Measurements from ENCODE around the gene CCDC73. TPM values are rescaled to one million over a fixed set of nuclear protein-coding genes. Genes with fewer than 3 reads are reported as not detected.

Gene CCDC73
- polyA plus RNA-seq, 1 donor, result 0.10 TPM

DNA sequence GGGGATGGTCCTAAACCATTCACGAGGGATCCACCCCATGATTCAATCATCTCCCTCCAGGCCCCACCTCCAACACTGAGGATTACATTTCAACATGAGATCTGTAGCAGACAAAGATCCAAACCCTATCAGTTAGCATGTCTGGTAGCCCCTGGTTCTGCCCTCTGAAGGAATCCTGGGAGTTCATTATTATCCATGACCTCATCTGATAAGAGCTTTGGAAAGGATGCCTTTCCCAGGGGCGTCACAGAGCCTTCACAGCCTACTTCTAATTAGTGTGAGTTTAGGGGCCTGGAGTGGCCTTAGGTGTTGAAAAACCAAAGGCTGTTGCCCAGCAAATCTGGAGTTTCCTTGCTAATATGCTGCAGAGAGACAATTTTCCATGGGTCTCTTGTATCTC is 219.4 kb downstream of the CCDC73 start:
- Histone ChIP-seq H3K36me3 (ENCODE audit: control insufficient read depth, insufficient read depth, low read length) (no peaks in the 10 kb centered on the region), H3K9me3 (ENCODE audit: control insufficient read depth, low read depth, low read length) (no peaks in the 10 kb centered on the region), H3K27ac (ENCODE audit: low read length) (no peak overlapping the region), H3K4me3 (ENCODE audit: low read length) (no peak overlapping the region), H3K27me3 (ENCODE audit: control insufficient read depth, insufficient read depth, low read length) (peaks cover 8% of the 10 kb centered on the region), H3K4me1 (ENCODE audit: control insufficient read depth, insufficient read depth, low read length) (no peaks in the 10 kb centered on the region)
- WGBS (ENCODE audit: insufficient coverage, low lambda C conversion rate), result no CpG with 5 or more reads among the region's 2 CpGs
- no peak for DNase-seq

DNA sequence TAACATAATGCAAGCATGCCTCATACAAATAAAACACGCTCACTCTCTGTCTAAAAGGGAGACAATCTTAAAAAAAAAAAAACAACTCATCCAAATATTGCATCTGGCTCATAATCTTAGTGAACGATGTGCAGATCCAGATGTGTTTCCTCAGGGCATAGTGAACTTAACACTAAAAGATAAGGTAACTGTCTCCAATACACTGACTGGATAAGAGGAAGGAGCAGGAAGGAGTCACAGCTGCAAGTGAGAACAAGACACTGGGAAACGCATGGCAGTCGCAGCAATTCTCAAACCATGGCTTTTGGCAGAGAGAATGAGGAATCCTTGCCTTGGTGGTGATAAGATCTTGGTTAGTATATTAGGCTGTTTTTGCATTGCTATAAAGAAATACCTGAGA is 220.0 kb downstream of the CCDC73 start:
- Histone ChIP-seq H3K9me3 (ENCODE audit: control insufficient read depth, low read depth, low read length) (no peaks in the 10 kb centered on the region), H3K36me3 (ENCODE audit: control insufficient read depth, insufficient read depth, low read length) (no peaks in the 10 kb centered on the region), H3K27ac (ENCODE audit: low read length) (no peak overlapping the region), H3K4me3 (ENCODE audit: low read length) (no peak overlapping the region), H3K27me3 (ENCODE audit: control insufficient read depth, insufficient read depth, low read length) (peaks cover 8% of the 10 kb centered on the region), H3K4me1 (ENCODE audit: control insufficient read depth, insufficient read depth, low read length) (no peaks in the 10 kb centered on the region)
- no peak for DNase-seq
- WGBS (ENCODE audit: insufficient coverage, low lambda C conversion rate), result 75% methylated on average over 2 of the region's 4 CpGs

DNA sequence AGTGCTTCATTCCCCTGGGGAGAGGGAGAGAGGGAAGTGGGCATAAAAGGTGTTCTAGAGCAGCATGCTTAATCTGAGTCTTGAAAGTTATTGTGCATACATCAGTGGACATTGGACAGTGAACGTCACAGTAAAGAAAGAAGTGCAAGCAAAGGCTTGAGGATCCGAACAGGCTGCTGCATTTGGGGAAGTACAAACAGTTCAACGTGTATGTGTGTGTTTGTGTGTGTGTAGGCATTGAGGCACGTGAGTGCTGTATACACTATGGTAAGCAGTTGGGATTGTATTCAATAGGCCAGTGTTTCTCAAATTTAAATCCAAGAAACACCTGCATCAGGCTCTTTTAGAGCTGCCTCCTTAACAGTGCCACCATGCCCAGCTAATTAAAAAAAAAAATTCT is 221.2 kb downstream of the CCDC73 start:
- no peaks in the 10 kb centered on the region for H3K4me1 ChIP-seq (ENCODE audit: control insufficient read depth, insufficient read depth, low read length)
- no peak overlapping the region for H3K27ac ChIP-seq (ENCODE audit: low read length)
- peaks cover 8% of the 10 kb centered on the region for H3K27me3 ChIP-seq (ENCODE audit: control insufficient read depth, insufficient read depth, low read length)
- DNase-seq, result no peak
- no peaks in the 10 kb centered on the region for H3K9me3 ChIP-seq (ENCODE audit: control insufficient read depth, low read depth, low read length)
- H3K36me3 ChIP-seq (ENCODE audit: control insufficient read depth, insufficient read depth, low read length), result no peaks in the 10 kb centered on the region
- no CpG with 5 or more reads among the region's 4 CpGs for WGBS (ENCODE audit: insufficient coverage, low lambda C conversion rate)
- H3K4me3 ChIP-seq (ENCODE audit: low read length), result no peak overlapping the region

DNA sequence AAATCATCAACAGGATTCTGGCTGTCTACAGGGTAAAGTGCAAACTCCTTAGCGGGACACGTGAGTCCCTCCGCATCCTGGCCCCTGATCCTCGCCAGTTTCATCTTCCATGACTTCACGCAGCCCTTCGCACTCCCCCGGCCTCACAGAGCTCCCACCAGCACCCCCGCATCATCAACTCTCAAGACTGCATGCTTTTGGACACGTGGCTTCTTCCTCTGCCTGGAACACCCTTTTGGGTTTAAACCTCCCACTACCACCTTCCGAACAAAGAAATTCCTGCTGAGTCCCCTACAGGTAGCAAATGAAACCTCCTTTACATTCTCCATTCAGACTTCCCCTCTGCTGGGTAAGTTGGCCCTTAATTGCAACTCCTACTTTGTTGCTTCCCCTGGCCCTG is 223.4 kb downstream of the CCDC73 start:
- Histone ChIP-seq H3K27me3 (ENCODE audit: control insufficient read depth, insufficient read depth, low read length) (peaks cover 6% of the 10 kb centered on the region), H3K4me3 (ENCODE audit: low read length) (no peak overlapping the region), H3K27ac (ENCODE audit: low read length) (no peak overlapping the region), H3K36me3 (ENCODE audit: control insufficient read depth, insufficient read depth, low read length) (no peaks in the 10 kb centered on the region), H3K9me3 (ENCODE audit: control insufficient read depth, low read depth, low read length) (no peaks in the 10 kb centered on the region), H3K4me1 (ENCODE audit: control insufficient read depth, insufficient read depth, low read length) (no peaks in the 10 kb centered on the region)
- no peak for DNase-seq
- 53% methylated on average over 2 of the region's 10 CpGs for WGBS (ENCODE audit: insufficient coverage, low lambda C conversion rate)

DNA sequence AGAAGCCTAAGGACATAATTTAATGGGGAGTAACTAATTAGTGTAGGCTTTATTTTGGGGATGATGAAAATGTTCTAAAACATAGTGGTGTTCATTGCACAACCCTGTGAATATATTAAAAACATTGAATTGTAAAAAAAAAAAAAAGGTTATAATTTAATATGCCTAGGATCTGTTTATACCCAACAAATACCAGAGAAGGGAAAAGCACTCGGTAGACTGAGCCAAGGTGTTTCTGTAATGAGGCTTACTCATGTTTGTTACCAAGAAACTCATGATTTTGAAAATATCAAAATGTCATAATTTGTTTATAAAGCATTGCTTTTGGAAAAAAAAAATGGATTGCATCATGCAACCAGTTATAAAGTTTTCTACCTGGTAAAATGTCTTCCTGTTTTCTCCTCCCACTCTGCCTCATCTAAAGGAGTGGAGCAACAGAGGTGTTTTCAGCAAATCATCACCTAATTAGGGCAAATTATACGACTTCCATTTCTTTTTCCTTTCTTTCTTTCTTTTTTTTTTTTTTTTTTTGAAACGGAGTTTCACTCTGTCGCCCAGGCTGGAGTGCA is 225.1 kb downstream of the CCDC73 start:
- Histone ChIP-seq H3K4me1 (ENCODE audit: control insufficient read depth, insufficient read depth, low read length) (no peaks in the 10 kb centered on the region), H3K9me3 (ENCODE audit: control insufficient read depth, low read depth, low read length) (no peaks in the 10 kb centered on the region), H3K27me3 (ENCODE audit: control insufficient read depth, insufficient read depth, low read length) (peaks cover 6% of the 10 kb centered on the region), H3K36me3 (ENCODE audit: control insufficient read depth, insufficient read depth, low read length) (no peaks in the 10 kb centered on the region), H3K27ac (ENCODE audit: low read length) (no peak overlapping the region), H3K4me3 (ENCODE audit: low read length) (no peak overlapping the region)
- no peak for DNase-seq
- WGBS (ENCODE audit: insufficient coverage, low lambda C conversion rate), result 50% methylated on average over 1 of the region's 4 CpGs

DNA sequence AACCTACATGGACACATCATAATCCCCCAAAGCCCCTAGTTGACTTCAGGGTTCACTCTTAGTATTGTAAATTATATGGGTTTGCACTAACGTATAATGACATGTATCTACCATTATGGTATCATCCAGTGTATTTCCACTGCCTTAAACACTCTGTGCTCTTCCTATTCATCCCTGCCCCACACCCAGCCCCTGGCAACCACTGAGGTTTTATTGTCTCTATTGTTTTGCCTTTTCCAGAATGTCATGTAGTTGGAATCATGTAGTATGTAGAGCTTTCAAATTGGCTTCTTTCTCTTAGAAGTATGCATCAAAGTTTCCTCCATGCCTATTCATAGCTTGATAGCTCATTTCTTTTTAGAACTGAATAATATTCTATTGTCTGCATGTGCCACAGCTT is 227.3 kb downstream of the CCDC73 start:
- no peaks in the 10 kb centered on the region for H3K4me1 ChIP-seq (ENCODE audit: control insufficient read depth, insufficient read depth, low read length)
- WGBS (ENCODE audit: insufficient coverage, low lambda C conversion rate), result no CpG with 5 or more reads among the region's 1 CpG
- H3K36me3 ChIP-seq (ENCODE audit: control insufficient read depth, insufficient read depth, low read length), result no peaks in the 10 kb centered on the region
- DNase-seq, result no peak
- H3K9me3 ChIP-seq (ENCODE audit: control insufficient read depth, low read depth, low read length), result no peaks in the 10 kb centered on the region
- no peak overlapping the region for H3K4me3 ChIP-seq (ENCODE audit: low read length)
- H3K27ac ChIP-seq (ENCODE audit: low read length), result no peak overlapping the region
- peaks cover 6% of the 10 kb centered on the region for H3K27me3 ChIP-seq (ENCODE audit: control insufficient read depth, insufficient read depth, low read length)

DNA sequence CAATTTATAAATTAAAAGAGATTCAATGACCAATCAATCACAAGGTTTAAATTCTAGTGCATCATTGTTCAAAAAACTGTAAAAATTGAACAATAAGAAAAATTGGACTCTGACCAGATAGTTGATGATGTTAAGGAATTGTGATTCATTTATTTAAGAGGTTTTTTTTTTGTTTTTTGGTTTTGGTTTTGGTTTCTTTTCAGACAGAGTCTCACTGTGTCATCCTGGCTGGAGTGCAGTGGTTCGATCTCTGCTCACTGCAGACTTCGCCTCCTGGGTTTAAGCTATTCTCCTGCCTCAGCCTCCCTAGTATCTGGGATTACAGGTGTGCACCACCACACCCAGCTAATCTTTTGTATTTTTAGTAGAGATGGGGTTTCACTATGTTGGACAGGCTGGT is 227.9 kb downstream of the CCDC73 start:
- Histone ChIP-seq H3K27ac (ENCODE audit: low read length) (no peak overlapping the region), H3K27me3 (ENCODE audit: control insufficient read depth, insufficient read depth, low read length) (peaks cover 5% of the 10 kb centered on the region), H3K9me3 (ENCODE audit: control insufficient read depth, low read depth, low read length) (no peaks in the 10 kb centered on the region), H3K4me3 (ENCODE audit: low read length) (no peak overlapping the region), H3K4me1 (ENCODE audit: control insufficient read depth, insufficient read depth, low read length) (no peaks in the 10 kb centered on the region), H3K36me3 (ENCODE audit: control insufficient read depth, insufficient read depth, low read length) (no peaks in the 10 kb centered on the region)
- 100% methylated on average over 1 of the region's 2 CpGs for WGBS (ENCODE audit: insufficient coverage, low lambda C conversion rate)
- DNase-seq, result no peak

DNA sequence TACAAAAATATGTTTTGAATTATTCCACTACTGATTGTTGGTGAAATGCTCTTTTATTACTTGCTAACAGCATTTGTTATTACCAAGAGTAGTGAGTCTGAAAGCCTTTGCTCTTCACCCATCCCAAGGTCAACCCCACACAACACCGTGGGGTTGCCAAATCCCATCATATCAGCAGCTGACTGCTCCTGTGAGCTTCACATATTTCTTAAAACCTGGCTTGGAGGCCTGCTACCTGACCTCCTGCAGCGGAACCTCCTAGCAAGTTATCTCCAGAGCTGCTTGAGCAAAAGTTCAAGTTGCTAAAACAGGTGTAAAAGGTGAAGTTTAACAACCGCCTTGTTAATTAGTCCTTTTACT is 230.9 kb downstream of the CCDC73 start:
- H3K27me3 ChIP-seq (ENCODE audit: control insufficient read depth, insufficient read depth, low read length), result no peaks in the 10 kb centered on the region

DNA sequence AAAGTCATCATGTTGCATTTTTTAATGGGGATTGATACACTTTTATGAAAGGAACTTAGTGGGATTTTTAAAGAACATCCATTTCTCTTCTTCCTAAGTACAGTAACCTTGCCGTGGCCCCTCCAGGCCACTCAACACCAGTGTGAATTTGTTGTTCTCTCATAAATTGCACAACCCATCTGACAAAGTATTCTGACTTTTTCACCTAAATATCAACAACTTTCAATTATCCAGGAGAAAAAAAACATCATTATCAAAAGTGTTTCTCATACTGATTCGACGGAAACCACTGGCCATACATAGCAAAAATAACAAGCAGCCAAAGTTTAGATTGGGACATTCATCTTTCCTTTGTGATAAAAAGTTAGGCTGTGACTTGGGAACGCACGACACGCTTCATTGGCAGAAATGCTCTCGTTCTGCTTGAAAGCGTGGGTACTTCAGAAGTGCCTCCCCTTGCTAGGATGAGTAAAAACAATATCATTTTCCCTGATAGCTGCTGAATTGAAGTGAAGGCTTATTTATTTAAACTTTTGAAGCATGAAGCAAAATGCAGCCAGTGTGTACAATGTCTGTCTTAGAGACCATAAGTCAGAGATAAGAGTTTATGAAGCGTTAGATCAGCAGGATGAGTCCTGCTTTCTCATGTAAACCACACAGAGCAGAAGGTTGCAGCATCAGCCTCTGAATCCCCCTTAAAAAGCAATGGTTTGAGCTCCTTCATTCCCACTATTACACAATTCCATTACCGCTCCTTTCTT is 231.4 kb downstream of the CCDC73 start:
- no peaks in the 10 kb centered on the region for H3K9me3 ChIP-seq (ENCODE audit: control insufficient read depth, low read depth, low read length)
- no peak overlapping the region for H3K4me3 ChIP-seq (ENCODE audit: low read length)
- H3K27ac ChIP-seq (ENCODE audit: low read length), result no peak overlapping the region
- DNase-seq, result no peak
- no peaks in the 10 kb centered on the region for H3K36me3 ChIP-seq (ENCODE audit: control insufficient read depth, insufficient read depth, low read length)
- no peaks in the 10 kb centered on the region for H3K27me3 ChIP-seq (ENCODE audit: control insufficient read depth, insufficient read depth, low read length)
- WGBS (ENCODE audit: insufficient coverage, low lambda C conversion rate), result 46% methylated on average over 7 of the region's 10 CpGs
- no peaks in the 10 kb centered on the region for H3K4me1 ChIP-seq (ENCODE audit: control insufficient read depth, insufficient read depth, low read length)

More for the DNA sequence above, 230.9 kb downstream of the CCDC73 start:
- Histone ChIP-seq H3K9me3 (ENCODE audit: control insufficient read depth, low read depth, low read length) (no peaks in the 10 kb centered on the region), H3K36me3 (ENCODE audit: control insufficient read depth, insufficient read depth, low read length) (no peaks in the 10 kb centered on the region), H3K4me1 (ENCODE audit: control insufficient read depth, insufficient read depth, low read length) (no peaks in the 10 kb centered on the region), H3K4me3 (ENCODE audit: low read length) (no peak overlapping the region), H3K27ac (ENCODE audit: low read length) (no peak overlapping the region)
- DNase-seq, result no peak
- 86% methylated on average over 1 of the region's 3 CpGs for WGBS (ENCODE audit: insufficient coverage, low lambda C conversion rate)

DNA sequence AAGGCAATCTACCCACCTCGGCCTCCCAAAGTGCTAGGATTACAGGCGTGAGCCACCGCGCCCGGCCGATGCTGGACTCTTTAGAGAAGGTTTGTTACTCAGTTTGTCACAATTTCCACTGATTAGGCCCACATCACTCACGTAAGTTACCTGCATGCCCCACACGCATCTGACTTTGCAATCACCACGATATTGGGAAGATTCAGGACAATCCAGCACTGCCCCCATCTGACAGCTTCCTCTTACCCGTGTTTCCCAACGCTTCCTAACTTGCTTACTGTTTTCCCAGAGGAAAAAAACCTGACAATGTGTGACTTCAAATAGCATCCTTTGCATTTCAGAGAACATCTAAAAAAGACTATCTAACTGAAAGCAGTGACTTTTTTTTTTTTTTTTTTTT is 232.6 kb downstream of the CCDC73 start:
- Histone ChIP-seq H3K4me3 (ENCODE audit: low read length) (no peak overlapping the region), H3K36me3 (ENCODE audit: control insufficient read depth, insufficient read depth, low read length) (no peaks in the 10 kb centered on the region), H3K4me1 (ENCODE audit: control insufficient read depth, insufficient read depth, low read length) (no peaks in the 10 kb centered on the region), H3K9me3 (ENCODE audit: control insufficient read depth, low read depth, low read length) (no peaks in the 10 kb centered on the region), H3K27ac (ENCODE audit: low read length) (no peak overlapping the region), H3K27me3 (ENCODE audit: control insufficient read depth, insufficient read depth, low read length) (no peaks in the 10 kb centered on the region)
- DNase-seq, result no peak
- WGBS (ENCODE audit: insufficient coverage, low lambda C conversion rate), result 100% methylated on average over 1 of the region's 11 CpGs

DNA sequence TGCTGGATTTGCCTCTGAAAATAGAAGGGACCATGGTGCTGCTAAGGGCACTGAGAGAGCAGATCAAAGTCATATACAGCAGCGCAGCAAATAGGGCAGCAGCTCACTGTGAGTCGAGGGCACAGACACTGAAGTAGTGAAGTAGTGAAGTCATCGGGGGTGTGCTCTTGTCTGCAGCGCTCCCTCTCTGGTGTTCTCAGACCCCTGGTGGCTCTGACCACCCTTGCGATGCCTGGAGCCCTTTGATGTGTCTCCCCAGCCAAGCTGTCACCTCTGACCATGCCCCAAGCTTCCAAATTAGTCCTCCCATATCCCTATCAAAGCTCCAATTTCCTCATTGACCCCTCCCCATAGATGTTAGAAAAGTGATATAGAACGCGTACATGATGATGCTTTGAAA is 238.6 kb downstream of the CCDC73 start:
- no peaks in the 10 kb centered on the region for H3K9me3 ChIP-seq (ENCODE audit: control insufficient read depth, low read depth, low read length)
- no peak overlapping the region for H3K27ac ChIP-seq (ENCODE audit: low read length)
- no peaks in the 10 kb centered on the region for H3K4me1 ChIP-seq (ENCODE audit: control insufficient read depth, insufficient read depth, low read length)
- no CpG with 5 or more reads among the region's 7 CpGs for WGBS (ENCODE audit: insufficient coverage, low lambda C conversion rate)
- no peak for DNase-seq
- no peak overlapping the region for H3K4me3 ChIP-seq (ENCODE audit: low read length)
- no peaks in the 10 kb centered on the region for H3K36me3 ChIP-seq (ENCODE audit: control insufficient read depth, insufficient read depth, low read length)
- H3K27me3 ChIP-seq (ENCODE audit: control insufficient read depth, insufficient read depth, low read length), result peaks cover 2% of the 10 kb centered on the region

Measured in large intestine (tissue), 3 donors.